Activated T-cell treated with anti-CD3 and anti-CD28 coated beads for 48 hours (primary cell): ENCODE data around the gene GPR50.

ENCODE experiments used
- DNase-seq: peaks from one replicate; pipeline ENCODE4 v3.0.0-alpha.2; 2020; ENCODE audit warnings: low read depth

Gene GPR50

DNA sequence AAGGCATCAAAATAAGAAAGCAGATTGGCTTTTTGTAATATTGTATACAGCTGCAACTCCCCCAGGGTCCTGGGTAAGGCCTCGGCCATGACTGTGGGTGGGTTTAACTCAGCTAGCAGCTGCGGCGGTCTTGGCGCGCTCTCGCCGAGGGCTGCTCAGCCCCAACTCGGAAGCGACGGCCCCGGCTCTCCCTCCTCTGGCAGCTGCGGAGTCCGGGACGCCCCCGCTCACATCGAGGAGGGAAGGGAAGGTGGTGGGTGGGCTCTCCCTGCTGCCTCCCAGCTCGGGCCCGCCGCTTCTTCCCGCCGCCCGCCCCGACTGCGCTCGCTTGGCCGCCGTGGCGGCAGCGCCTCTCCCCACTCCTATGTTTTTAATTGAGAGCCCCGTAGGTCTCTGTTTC lies 51.2 kb downstream of the GPR50 start:
- DNase-seq = no peak

DNA sequence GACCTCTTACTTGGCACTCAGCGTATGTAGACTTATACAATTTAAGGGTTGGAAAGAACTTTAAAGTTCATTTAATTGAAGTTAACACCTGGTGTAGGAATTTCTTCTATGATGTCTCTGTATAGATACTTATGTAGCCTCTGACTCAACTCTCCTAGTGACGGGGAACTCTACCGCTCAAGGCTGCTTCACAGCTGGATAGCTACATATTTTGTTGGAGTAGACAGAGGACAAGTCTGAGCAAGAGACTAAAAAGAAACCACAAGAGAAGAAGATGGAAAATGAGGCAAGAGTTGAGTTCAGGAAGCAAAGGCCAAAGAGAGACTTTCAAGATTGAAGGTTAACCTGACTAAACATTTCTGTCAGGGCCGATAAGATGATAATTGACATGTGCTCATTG lies 52.6 kb downstream of the GPR50 start:
- no peak for DNase-seq
